IMR-90 (cell line): ENCODE measurements around the gene PDYN. TPM values are rescaled to one million over a fixed set of nuclear protein-coding genes. Genes with fewer than 3 reads are reported as not detected.
A peak's percentile ranks its signal among the peaks of the same experiment; 100 is the strongest.

Source experiments
- ATAC-seq: fragments of 200-7000 bp; cut with Tn5 transposase; 2 replicates; pipeline ENCODE4 v1.9.1; 2020; ENCODE audit warnings: low read depth, mild to moderate bottlenecking, moderate library complexity
- BruUV-seq: library from RNA; stranded (reverse); fragments of 400-500 nt; replicated peaks from 2 replicates; lab custom pipeline; 2021; lab: Mats Ljungman, UMichigan
- CTCF ChIA-PET: fragments of 300-600 bp; formaldehyde crosslinking; extraction: SDS; loops from one replicate; lab custom pipeline; 2021; ENCODE audit warnings: antibody characterized with exemption; lab: Yijun Ruan, JAX
- POLR2A ChIA-PET: fragments of 300-600 bp; sonication (Branson Sonifier 250); formaldehyde crosslinking; loops from one replicate; lab custom pipeline; 2022; ENCODE audit warnings: antibody characterized with exemption; ENCODE audit not compliant: unreplicated experiment; lab: Charles Lee
- DNase-seq: peaks from one replicate; pipeline ENCODE4 v3.0.0; 2013
- H2AFZ ChIP-seq: replicated peaks from 2 replicates; pipeline ENCODE3; 2013; ENCODE audit warnings: low read length, mild to moderate bottlenecking; ENCODE audit not compliant: poor library complexity
- H2AK5ac ChIP-seq: 2 replicates; pipeline ENCODE4 v1.6.1; 2013; ENCODE audit warnings: low read depth, low read length, inconsistent platforms
- H2AK9ac ChIP-seq: replicated peaks from 2 replicates; pipeline ENCODE3; 2013; ENCODE audit warnings: mild to moderate bottlenecking, low read depth, low read length, moderate library complexity; ENCODE audit not compliant: poor library complexity
- H2BK120ac ChIP-seq: 2 replicates; pipeline ENCODE4 v1.6.1; 2013; ENCODE audit warnings: low read depth, low read length, inconsistent platforms
- H2BK15ac ChIP-seq: 3 replicates; pipeline ENCODE4 v1.6.1; 2013; ENCODE audit warnings: low read depth, low read length, inconsistent platforms
- H2BK20ac ChIP-seq: 2 replicates; pipeline ENCODE4 v1.6.1; 2013; ENCODE audit warnings: low read depth, mild to moderate bottlenecking, inconsistent platforms, low read length, moderate library complexity
- H2BK5ac ChIP-seq: 2 replicates; pipeline ENCODE4 v1.6.1; 2013; ENCODE audit warnings: mild to moderate bottlenecking, low read depth, low read length, inconsistent platforms; ENCODE audit not compliant: poor library complexity, severe bottlenecking
- H3K14ac ChIP-seq: replicated peaks from 2 replicates; pipeline ENCODE4 v1.6.1; 2013; ENCODE audit warnings: low read depth, low read length, inconsistent platforms
- H3K18ac ChIP-seq: 2 replicates; pipeline ENCODE4 v1.6.1; 2013; ENCODE audit warnings: low read depth, low read length, control low read depth
- H3K23ac ChIP-seq: 2 replicates; pipeline ENCODE4 v1.6.1; 2013; ENCODE audit warnings: low read depth, low read length, inconsistent platforms
- H3K27ac ChIP-seq: 2 replicates; pipeline ENCODE4 v1.5.1; 2013; ENCODE audit warnings: mild to moderate bottlenecking, control low read depth, low read length; ENCODE audit not compliant: insufficient read depth
- H3K27me3 ChIP-seq: 2 replicates; pipeline ENCODE4 v1.6.1; 2013; ENCODE audit warnings: low read length; ENCODE audit not compliant: control insufficient read depth, insufficient read depth
- H3K36me3 ChIP-seq: 2 replicates; pipeline ENCODE4 v1.6.1; 2013; ENCODE audit warnings: low read length, mixed read lengths; ENCODE audit not compliant: control insufficient read depth, insufficient read depth
- H3K4ac ChIP-seq: 2 replicates; pipeline ENCODE4 v1.6.1; 2013; ENCODE audit warnings: low read depth, low read length, inconsistent platforms
- H3K4me1 ChIP-seq: 2 replicates; pipeline ENCODE4 v1.6.1; 2013; ENCODE audit warnings: low read length, mixed read lengths; ENCODE audit not compliant: control insufficient read depth, insufficient read depth
- H3K4me2 ChIP-seq: 2 replicates; pipeline ENCODE4 v1.6.1; 2013; ENCODE audit warnings: low read depth, mild to moderate bottlenecking, control low read depth, low read length, moderate library complexity
- H3K4me3 ChIP-seq: 2 replicates; pipeline ENCODE4 v1.5.1; 2013; ENCODE audit warnings: low read depth, mild to moderate bottlenecking, control low read depth, low read length, moderate library complexity; ENCODE audit not compliant: insufficient read depth
- H3K56ac ChIP-seq: 2 replicates; pipeline ENCODE4 v1.6.1; 2013; ENCODE audit warnings: low read length, inconsistent platforms; ENCODE audit not compliant: insufficient read depth; ENCODE audit errors: extremely low read depth
- H3K79me1 ChIP-seq, 2 experiments: 2 replicates each; pipeline ENCODE4 v1.6.1; 2013; ENCODE audit warnings: low read length in 2 of 2, inconsistent platforms in 1 of 2, low read depth in 1 of 2
- H3K9ac ChIP-seq: 2 replicates; pipeline ENCODE4 v1.6.1; 2013; ENCODE audit warnings: low read depth, low read length, control low read depth
- H3K9me1 ChIP-seq: 2 replicates; pipeline ENCODE4 v1.6.1; 2013; ENCODE audit warnings: low read length, inconsistent platforms; ENCODE audit not compliant: insufficient read depth
- H3K9me3 ChIP-seq: 2 replicates; pipeline ENCODE4 v1.6.1; 2013; ENCODE audit warnings: low read length; ENCODE audit not compliant: control insufficient read depth, insufficient read depth
- H4K20me1 ChIP-seq: 2 replicates; pipeline ENCODE4 v1.6.1; 2013; ENCODE audit warnings: low read length, inconsistent platforms; ENCODE audit not compliant: insufficient read depth
- H4K5ac ChIP-seq: 2 replicates; pipeline ENCODE4 v1.6.1; 2013; ENCODE audit warnings: mild to moderate bottlenecking, low read depth, low read length, control low read depth
- H4K8ac ChIP-seq, 2 experiments: 2 replicates each; pipeline ENCODE4 v1.6.1; 2013; ENCODE audit warnings: low read depth in 2 of 2, low read length in 2 of 2, control low read depth in 1 of 2, inconsistent platforms in 1 of 2
- H4K91ac ChIP-seq: 2 replicates; pipeline ENCODE4 v1.6.1; 2013; ENCODE audit warnings: low read depth, low read length, inconsistent platforms; ENCODE audit not compliant: insufficient read depth
- BHLHE40 ChIP-seq: fragments of 150-350 bp; IDR thresholded peaks from 2 replicates; pipeline ENCODE4 v1.6.1; 2016; ENCODE audit warnings: mild to moderate bottlenecking, low read depth, low read length
- CEBPB ChIP-seq: IDR thresholded peaks from 2 replicates; pipeline ENCODE4 v1.6.1; 2012; ENCODE audit warnings: low read depth, low read length, improper control_type of control experiment
- CHD1 ChIP-seq: IDR thresholded peaks from 2 replicates; pipeline ENCODE4 v1.6.1; 2012; ENCODE audit warnings: low read depth, low read length, improper control_type of control experiment
- CTCF ChIP-seq: conservative IDR thresholded peaks from 2 replicates; pipeline ENCODE4 v1.5.1; 2012; ENCODE audit warnings: mild to moderate bottlenecking, low read depth, low read length, improper control_type of control experiment
- ELK1 ChIP-seq: fragments of 150-350 bp; IDR thresholded peaks from 2 replicates; pipeline ENCODE4 v1.6.1; 2016; ENCODE audit warnings: low read depth, mild to moderate bottlenecking, low read length, moderate library complexity, borderline replicate concordance
- FOS ChIP-seq: fragments of 150-350 bp; IDR thresholded peaks from 2 replicates; pipeline ENCODE4 v1.6.1; 2016; ENCODE audit warnings: low read depth, low read length
- MAZ ChIP-seq: IDR thresholded peaks from 2 replicates; pipeline ENCODE4 v1.6.1; 2012; ENCODE audit warnings: low read depth, mild to moderate bottlenecking, low read length, improper control_type of control experiment, moderate library complexity, borderline replicate concordance
- RAD21 ChIP-seq: IDR thresholded peaks from 2 replicates; pipeline ENCODE4 v1.6.1; 2012; ENCODE audit warnings: low read length, improper control_type of control experiment
- WGBS, 2 experiments: methylation state at CpG; one replicate each; pipeline versions ENCODE4 v1.1.5 to v1.1.7; 2013; ENCODE audit warnings: missing lambda C conversion rate in 2 of 2; ENCODE audit not compliant: insufficient read length in 1 of 2; ENCODE audit errors: extremely low coverage in 2 of 2; 5-methylcytosine and 5-hydroxymethylcytosine counted together
- dilution Hi-C: fragments of 300-500 bp; cut with HindIII; formaldehyde crosslinking; loops from one replicate; pipeline ENCODE4 v1.14.3; 2018; ENCODE audit warnings: low sequenced_read_pairs; ENCODE audit not compliant: unreplicated experiment
- in situ Hi-C: fragments of 300-500 bp; cut with MboI; formaldehyde crosslinking; loops from 3 replicates; pipeline ENCODE4 v1.14.3; 2019; ENCODE audit warnings: low sequenced_read_pairs, inconsistent platforms, mixed read lengths
- intact Hi-C: fragments of 100-400 bp; cut with micrococcal nuclease; formaldehyde crosslinking; loops from 2 replicates; pipeline ENCODE4 v1.10.0; 2022
- polyA plus RNA-seq, 3 experiments: library from polyadenylated mRNA; depleted of rRNA; stranded (reverse); fragments of >200 nt; gene quantifications; 2 replicates each; pipeline ENCODE4 v1.2.3, GENCODE V29; 2012; ENCODE audit warnings: low replicate concordance in 1 of 3
- total RNA-seq: library from RNA; depleted of rRNA; stranded (reverse); fragments of >200 nt; gene quantifications from 2 replicates; pipeline ENCODE4 v1.2.3, GENCODE V29; 2012

Gene PDYN
- total and polyA plus RNA-seq, 2 of the 4 experiments (the other 2 are of a cell fraction), result not detected

GRCh38 chr20:1934156-1934555, 59.7 kb downstream of the PDYN start:
- H3K9ac ChIP-seq, result no peak overlapping the region
- H3K9me3 ChIP-seq, result no peaks in the 10 kb centered on the region
- no peak overlapping the region for H3K27ac ChIP-seq
- H3K56ac ChIP-seq, result no peak overlapping the region
- in situ Hi-C loops (no loop called here), dilution Hi-C loops (no loop called here), intact Hi-C loops (loop anchor here (2.0 kb wide), 1 partner anchor 33 kb away; no protein-coding TSS in a partner anchor)
- BruUV-seq, result no TSS peak
- H4K5ac ChIP-seq, result no peak overlapping the region
- H3K4ac ChIP-seq, result no peak overlapping the region
- H3K23ac ChIP-seq, result no peak overlapping the region
- POLR2A ChIA-PET, result no interaction called here
- H3K4me2 ChIP-seq, result no peak overlapping the region
- H2AK9ac ChIP-seq, result no peak overlapping the region
- TF ChIP-seq CHD1 (no peak), FOS (peak; percentile 45; the same call in 1 of the 2 replicates), CEBPB (peak; percentile 69), MAZ (no peak), CTCF (no peak), ELK1 (no peak), RAD21 (no peak), BHLHE40 (no peak)
- CTCF ChIA-PET, result interaction anchor here (0.5 to 1.5 kb wide), 4 partner anchors 9 to 621 kb away, joined by 3 to 5 read pairs (median 3); no protein-coding TSS in a partner anchor
- no peak overlapping the region for H2AK5ac ChIP-seq
- H4K91ac ChIP-seq, result no peak overlapping the region
- no CpG with 5 or more reads among the region's 1 CpG for WGBS, 2 experiments
- no peak overlapping the region for H2BK120ac ChIP-seq
- H2AFZ ChIP-seq, result no peak overlapping the region
- H3K4me3 ChIP-seq, result no peak overlapping the region
- peak; percentile 90 for DNase-seq
- H2BK5ac ChIP-seq, result no peak overlapping the region
- ATAC-seq, result peak; percentile 65
- no peaks in the 10 kb centered on the region for H3K79me1 ChIP-seq
- no peak overlapping the region for H3K18ac ChIP-seq
- peaks cover 3% of the 10 kb centered on the region; the same call in 1 of the 2 replicates for H4K20me1 ChIP-seq
- H4K8ac ChIP-seq, result no peak overlapping the region
- peaks cover 7% of the 10 kb centered on the region for H3K9me1 ChIP-seq
- no peak overlapping the region for H2BK20ac ChIP-seq
- no peak overlapping the region for H2BK15ac ChIP-seq
- H3K27me3 ChIP-seq, result no peaks in the 10 kb centered on the region
- H3K36me3 ChIP-seq, result peaks cover 25% of the 10 kb centered on the region
- H3K14ac ChIP-seq, result no peak overlapping the region
- peaks cover 14% of the 10 kb centered on the region for H3K4me1 ChIP-seq
